T-helper 9 cell (primary cell): ENCODE results near the gene FAM174C.
"Not testable (repeated sequence)": the region's sequence is repeated elsewhere in the genome, so short reads cannot be mapped to it uniquely, and the experiment has no call there.

ENCODE experiments used
- DNase-seq: peaks from one replicate; pipeline ENCODE4 v3.0.0-alpha.2; 2020

Gene FAM174C

GRCh38 chr19:1237754-1238368, 37.5 kb upstream of the FAM174C start, which contains the start of gene CBARP:
Gene CBARP, minus strand, starts transcription at chr19:1238005. Its CDS starts 1,905 bp downstream, at chr19:1236100.
- no peak for DNase-seq

DNA sequence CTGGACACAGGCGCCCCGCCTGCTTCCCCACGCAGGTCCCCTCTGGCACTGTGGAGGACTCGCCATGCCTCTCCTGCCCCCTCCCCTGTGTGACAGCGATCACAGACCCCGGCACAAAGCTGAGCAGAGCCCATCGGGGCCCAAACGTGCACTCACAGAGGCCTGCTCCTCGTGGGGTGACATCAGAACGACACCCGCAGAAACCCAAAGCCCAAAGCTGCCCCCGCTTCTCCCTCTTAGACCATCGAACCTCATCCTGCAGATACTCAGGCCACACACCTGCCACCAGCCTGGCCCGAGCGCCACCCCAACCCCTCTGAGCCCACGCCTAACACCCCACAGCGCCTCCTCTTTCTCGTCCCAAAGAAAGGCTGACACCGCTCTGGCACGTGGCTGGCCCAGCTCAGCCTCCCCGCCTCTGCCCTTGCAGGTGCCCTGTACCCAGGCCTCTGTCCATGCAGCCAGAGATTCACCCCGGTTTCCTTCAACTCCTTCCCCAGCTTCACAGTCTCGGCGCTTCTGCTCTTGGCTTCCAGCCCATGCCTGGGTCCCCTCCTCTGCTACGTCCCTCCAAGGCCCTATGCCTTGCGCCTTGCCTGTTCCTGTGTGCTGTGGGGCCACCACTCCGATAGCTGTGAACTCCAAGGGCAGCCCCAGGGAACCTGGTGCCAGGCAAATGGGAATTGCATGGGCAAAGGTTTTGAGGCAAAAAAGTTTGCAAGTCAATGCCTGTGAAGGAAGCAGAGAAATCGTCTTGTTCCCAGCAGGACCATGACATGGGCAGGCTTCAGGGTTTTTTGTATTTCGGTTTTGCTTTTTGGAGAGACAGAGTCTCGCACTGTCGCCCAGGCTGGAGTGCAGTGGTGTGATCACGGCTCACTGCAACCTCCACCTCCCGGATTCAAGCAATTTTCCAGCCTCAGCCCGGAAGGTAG, 36.7 kb upstream of the FAM174C start:
- DNase-seq = no peak

DNA sequence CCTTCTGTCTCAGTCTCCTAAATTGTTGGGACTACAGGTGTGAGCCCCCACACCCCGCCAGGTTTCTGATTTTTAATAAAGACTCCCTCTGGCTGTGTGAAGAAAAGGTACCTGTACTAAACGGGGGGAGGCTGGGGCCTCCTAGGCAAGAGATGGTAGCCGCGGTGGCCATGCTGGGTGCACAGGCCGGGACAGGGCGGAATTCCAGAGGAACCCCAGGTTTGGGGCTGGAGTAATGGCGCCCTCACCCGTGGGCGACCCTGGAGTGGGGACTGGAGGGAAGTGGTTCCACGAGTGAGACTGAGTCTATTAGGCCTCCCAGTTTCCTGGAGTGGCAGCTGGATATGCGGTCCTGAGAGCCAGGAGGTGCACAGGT, 35.9 kb upstream of the FAM174C start:
- no peak for DNase-seq

- DNase-seq = peak; percentile 94
Measured at GRCh38 chr19:1239796-1240737, 35.3 kb upstream of the FAM174C start.

- DNase-seq = no peak
Measured at GRCh38 chr19:1240925-1241324, 34.4 kb upstream of the FAM174C start.

DNA sequence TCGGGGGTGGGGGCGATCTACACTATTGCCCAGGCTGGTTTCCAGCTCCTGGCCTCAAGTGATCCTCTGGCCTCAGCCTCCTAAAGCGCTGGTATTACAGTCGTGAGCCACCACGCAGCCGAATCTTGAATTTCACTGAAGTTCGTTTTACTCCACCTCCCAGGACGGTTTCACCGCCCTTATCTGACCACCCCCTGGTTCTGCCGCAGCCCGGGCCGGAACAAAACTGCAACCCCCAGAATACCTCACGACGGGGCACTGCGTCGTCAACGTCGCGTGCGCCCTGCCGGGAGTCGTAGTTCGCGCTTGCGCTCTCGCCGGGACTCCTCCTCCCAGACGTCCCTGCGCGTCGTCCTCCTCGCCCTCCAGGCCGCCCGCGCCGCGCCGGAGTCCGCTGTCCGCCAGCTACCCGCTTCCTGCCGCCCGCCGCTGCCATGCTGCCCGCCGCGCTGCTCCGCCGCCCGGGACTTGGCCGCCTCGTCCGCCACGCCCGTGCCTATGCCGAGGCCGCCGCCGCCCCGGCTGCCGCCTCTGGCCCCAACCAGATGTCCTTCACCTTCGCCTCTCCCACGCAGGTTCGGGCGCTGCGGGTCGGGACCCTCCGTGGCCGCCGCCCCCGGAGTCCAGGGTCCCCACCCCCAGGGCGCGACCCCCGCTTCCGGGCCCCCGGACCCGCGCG, 33.8 kb upstream of the FAM174C start, which contains the start of gene ATP5F1D:
ATP5F1D (plus strand) TSS at position 335 of the 679 bp plus-strand sequence; CDS start at position 435, 100 bp downstream.
- DNase-seq = peak; percentile 83

DNA sequence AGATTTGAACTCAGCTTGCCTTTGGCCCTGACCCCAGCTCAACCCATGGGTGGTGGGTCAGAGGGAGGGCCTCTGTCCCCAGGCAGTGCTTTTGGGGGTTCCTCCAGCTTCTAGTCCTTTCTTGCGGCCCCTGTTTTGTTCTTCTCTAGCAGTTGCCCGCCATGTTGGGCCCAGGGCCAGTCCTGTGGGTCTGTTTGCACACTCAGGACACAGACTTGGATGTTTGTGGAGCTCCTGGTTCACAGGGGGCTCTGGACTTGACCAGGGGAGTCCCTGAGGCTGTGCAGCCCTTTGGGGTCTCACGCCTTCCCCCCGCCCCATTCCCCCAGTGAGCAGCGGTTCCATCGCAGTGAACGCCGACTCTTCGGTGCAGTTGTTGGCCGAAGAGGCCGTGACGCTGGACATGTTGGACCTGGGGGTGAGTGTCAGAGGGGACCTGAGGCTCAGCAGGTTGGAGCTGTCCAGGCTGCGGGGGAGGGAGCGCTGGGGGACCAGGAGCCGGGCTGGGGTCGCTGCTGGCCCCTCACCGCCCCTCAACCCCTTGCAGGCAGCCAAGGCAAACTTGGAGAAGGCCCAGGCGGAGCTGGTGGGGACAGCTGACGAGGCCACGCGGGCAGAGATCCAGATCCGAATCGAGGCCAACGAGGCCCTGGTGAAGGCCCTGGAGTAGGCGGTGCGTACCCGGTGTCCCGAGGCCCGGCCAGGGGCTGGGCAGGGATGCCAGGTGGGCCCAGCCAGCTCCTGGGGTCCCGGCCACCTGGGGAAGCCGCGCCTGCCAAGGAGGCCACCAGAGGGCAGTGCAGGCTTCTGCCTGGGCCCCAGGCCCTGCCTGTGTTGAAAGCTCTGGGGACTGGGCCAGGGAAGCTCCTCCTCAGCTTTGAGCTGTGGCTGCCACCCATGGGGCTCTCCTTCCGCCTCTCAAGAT, 31.3 kb upstream of the FAM174C start:
- DNase-seq = peak; percentile 83

- no peak for DNase-seq
Measured at GRCh38 chr19:1244693-1245451, 30.5 kb upstream of the FAM174C start.

DNA sequence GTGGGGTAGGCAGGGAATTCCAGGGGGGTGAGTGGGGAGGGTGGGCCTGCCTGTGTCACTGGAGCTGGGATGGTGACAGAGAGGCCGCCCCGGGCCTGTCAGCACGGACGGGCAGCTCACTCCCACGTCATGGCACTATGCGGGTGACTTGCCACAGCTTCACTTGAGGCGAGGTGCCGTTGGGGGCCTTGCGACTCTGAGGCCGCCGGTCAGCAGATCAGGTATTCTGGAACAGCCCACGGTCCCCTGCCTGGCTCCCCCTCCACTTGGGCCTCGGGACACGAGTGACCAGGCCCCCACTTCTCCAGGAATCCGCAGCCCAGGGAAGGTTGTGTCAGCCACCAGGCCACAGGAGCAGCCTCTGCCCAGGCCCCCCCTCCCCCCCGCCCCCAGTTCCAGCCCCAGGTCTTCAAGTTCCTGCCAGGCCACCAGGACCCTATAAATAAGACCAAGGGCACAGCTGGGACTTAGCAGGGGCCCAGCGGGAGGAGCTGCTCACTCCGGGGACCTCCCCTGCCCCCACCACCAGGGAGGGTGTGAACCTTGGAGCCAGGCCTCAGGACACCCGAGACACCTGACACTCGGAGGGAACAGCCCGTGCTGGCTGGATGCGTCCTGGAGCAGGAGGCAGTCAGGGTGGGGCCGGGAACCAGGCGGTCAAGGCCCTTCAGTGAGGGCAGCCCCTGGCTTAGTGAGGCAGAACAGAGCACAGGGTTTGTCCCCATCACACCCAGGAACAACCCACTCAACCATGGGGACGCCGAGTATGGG, 29.7 kb upstream of the FAM174C start:
- DNase-seq = no peak

- not testable (repeated sequence) for DNase-seq
Measured at GRCh38 chr19:1246265-1247087, 28.9 kb upstream of the FAM174C start.

- DNase-seq = no peak
Measured at GRCh38 chr19:1247748-1248138, 27.6 kb upstream of the FAM174C start.

DNA sequence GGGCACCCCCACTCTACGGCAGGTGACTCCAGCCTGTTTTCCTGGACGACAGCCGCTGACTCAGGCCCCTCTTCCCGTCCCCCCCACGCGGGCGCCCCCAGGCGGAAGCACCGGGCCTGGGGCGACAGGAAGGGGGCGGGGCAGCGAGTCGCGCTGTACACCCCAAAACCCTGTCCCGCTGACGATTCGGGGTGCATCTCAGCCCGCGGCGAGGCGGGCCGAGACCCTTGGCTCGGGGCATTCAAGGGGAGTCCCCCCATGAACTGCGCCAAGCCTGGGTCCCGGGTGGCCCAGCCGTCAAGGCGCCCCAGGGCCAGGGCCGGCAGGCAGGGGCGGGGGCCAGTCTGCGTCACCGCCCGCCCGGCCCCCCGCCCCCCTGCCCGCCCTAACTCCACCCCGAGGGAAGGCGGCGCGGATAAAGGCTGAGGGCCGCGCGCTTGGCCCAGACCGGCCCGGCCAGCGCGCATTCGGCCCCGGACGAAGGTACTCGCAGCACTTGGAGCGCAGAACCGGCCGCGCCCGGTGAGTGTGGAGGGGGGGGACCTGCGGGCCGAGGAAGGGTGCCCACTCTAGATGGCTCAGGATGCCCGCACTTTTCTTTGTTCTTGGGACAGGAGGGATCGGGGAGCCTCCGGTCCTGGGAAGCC, 27.1 kb upstream of the FAM174C start, which contains the start of gene MIDN:
MIDN (plus strand) TSS at position 445 of the 647 bp plus-strand sequence. CDS start 1,714 bp downstream, outside the sequence.
- DNase-seq = peak; percentile 76

DNA sequence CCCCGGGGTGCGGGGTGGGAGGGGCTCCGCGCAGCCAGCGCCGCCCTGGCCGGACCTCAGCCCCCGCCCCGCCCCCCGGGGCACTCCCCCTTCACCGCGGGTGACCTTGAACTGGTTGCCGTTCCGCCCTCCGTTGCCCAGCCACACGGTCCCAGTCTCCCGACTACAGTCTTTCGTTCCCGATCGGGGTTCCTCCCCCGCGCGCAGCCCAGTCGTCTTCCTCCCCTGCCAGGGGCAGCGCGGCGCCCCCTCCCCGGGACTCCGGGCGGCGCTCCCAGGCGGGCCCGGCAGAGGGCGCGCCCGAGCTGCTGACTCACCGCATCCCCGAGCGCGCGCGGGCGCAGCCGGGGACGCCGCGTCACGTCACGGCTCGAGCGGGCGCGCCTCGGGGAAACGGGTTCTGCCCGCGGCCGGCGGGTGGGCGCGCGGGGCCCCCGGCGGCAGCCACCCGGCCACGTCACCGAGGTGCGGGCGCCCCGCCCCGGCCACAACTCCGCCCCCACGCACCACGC, 26.5 kb upstream of the FAM174C start:
- peak; percentile 83 for DNase-seq

DNA sequence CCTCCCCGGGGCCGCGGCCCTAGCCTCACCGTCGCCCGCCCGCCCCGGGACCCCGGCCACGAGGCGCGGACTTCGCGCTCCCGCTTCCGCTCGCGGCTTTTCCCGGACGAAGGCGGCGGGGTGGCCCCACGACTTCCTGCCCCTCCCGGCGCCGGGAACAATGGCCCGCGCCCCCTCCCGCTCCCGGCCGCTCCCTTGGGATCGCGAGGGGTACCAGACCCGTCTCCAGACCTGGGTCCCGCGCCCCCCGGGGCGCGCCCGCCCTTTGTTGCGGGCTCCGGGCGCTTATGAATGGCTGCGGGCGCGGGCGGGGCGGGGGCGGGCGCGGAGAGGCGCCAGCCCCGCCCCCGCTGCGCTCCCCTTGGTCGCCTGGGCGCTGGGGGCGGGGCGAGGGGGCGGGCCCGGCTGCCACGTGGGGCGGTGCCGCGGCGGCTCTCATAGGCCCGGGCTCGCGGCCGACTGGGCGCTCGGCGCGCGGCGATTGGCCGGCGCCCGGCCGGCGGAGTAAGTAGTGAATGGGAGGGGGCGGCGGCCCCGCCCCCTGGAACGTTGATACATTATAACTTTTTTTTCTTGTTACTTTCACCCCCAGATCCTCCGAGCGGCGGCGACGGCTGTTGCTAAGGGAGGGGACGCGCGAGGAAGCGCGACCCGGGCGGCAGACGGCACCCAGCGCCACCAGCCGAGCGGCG, 25.9 kb upstream of the FAM174C start:
- peak; percentile 87 for DNase-seq

DNA sequence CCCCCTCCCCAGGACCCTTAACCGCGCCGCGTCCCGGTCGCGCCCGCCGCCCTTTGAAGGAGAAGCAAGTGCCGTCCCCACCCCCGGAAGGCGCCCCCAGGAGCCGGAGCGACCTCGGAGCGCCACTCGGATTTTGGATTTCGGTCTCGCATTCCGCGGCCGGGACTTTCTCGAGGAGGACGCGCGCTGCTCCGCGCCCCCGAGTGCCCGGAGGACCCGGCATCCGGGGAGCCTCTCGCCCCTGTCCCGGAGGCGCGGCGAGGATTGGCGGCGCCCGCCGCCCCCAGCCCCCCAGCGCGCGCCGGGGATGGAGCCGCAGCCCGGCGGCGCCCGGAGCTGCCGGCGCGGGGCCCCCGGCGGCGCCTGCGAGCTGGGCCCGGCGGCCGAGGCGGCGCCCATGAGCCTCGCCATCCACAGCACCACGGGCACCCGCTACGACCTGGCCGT, 25.3 kb upstream of the FAM174C start:
- DNase-seq = no peak

DNA sequence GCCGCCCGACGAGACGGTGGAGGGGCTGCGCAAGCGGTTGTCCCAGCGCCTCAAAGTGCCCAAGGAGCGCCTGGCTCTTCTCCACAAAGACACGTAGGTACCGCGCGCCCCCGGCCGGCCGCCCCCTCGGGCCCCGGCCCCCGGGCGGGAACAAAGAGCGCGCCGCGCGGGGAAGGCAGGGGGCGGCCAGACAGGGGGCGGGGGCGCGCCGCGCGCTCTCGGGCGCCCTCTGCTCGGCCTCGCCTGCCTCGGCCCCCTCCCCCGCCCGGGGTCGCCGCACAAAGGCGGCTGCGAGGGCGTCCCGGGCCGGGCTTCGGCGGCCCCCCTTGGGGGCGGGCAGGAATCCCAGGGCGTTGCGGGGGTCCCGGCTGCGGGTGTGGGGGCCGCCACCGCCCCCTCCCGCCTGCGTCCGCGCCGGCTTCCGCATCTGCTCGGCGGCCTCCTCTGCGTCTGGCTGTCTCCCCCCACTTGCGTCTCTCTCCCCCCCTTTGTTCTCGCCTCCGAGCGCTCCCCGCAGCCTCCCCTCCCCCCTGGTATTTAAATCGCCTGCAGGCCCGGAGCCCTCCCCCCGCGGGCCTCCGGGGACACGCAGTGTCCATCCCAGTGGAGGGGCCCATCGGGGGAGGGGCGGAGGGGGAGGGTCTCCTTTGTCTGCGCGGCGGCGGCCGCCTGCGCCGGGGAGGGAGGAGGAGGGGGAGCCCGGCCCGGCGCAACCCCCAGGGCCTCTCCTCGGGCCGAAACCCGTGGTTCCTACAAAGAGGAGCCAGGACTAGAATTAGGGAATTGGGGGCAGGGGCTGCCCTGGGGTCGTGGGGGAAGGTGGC, 24.7 kb upstream of the FAM174C start:
- peak; percentile 56 for DNase-seq
